PFSK-1 (cell line): Measurements from ENCODE around the gene BRIP1.

Source experiments
- FOXP2 ChIP-seq: optimal IDR thresholded peaks from 2 replicates; pipeline ENCODE3; 2011; ENCODE audit warnings: borderline replicate concordance, control low read depth, inconsistent platforms; ENCODE audit not compliant: insufficient read depth; ENCODE audit errors: extremely low read length, extremely low read depth
- POLR2AphosphoS5 ChIP-seq: IDR thresholded peaks from 2 replicates; pipeline ENCODE4 v1.6.1; 2012; ENCODE audit warnings: low read depth, mild to moderate bottlenecking, control low read depth, low read length, moderate library complexity

DNA sequence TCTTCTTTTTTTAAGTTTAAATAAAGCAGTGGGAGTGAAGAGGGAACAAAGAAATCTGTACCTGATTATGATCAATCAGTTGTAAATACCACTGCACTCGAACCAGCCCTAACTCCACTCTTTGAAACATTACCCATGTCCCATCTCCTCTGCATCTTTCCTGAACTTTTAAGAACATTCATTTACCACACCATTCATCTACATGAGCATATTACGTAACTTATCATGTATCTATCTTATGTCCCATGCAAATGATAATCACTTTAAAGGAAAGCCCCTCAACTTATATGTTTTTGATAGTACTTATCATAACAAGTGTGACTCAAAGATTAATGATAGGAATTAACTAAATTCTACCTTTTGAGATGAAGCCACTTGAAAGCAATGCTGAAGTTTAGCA is 10.7 kb upstream of the BRIP1 start:
- TF ChIP-seq POLR2AphosphoS5 = no peak
- no peak for TF ChIP-seq FOXP2
